Panc1 (cell line): ENCODE measurements around the gene PDE4B. TPM values are rescaled to one million over a fixed set of nuclear protein-coding genes. Genes with fewer than 3 reads are reported as not detected.

Experiments used
- ATAC-seq: fragments of 200-7000 bp; cut with Tn5 transposase; 2 replicates; pipeline ENCODE4 v1.9.1; 2020; ENCODE audit warnings: mild to moderate bottlenecking, moderate library complexity
- BruUV-seq: library from RNA; stranded (reverse); fragments of 400-500 nt; replicated peaks from 2 replicates; lab custom pipeline; 2021; lab: Mats Ljungman, UMichigan
- CTCF ChIA-PET: fragments of 300-600 bp; sonication (Branson Sonifier 250); formaldehyde crosslinking; loops from one replicate; lab custom pipeline; 2022; ENCODE audit warnings: antibody characterized with exemption; lab: Charles Lee
- POLR2A ChIA-PET: fragments of 300-600 bp; sonication (Branson Sonifier 250); formaldehyde crosslinking; loops from one replicate; lab custom pipeline; 2022; ENCODE audit warnings: antibody characterized with exemption; lab: Charles Lee
- DNase-seq: peaks from one replicate; pipeline ENCODE4 v3.0.0-alpha.2; 2010; ENCODE audit warnings: low read depth, low spot score
- H3K27ac ChIP-seq: 2 replicates; pipeline ENCODE4 v1.5.1; 2011; ENCODE audit warnings: mild to moderate bottlenecking, low read length, inconsistent platforms
- H3K27me3 ChIP-seq: fragments of 200-500 bp; sonication (Bioruptor generic); 2 replicates; pipeline ENCODE4 v1.6.0; 2014; ENCODE audit warnings: low read length, inconsistent platforms; ENCODE audit not compliant: control insufficient read depth, insufficient read depth
- H3K36me3 ChIP-seq: fragments of 200-500 bp; sonication (Bioruptor generic); 2 replicates; pipeline ENCODE4 v1.5.1; 2014; ENCODE audit warnings: inconsistent platforms, mild to moderate bottlenecking, low read length, moderate library complexity; ENCODE audit not compliant: control insufficient read depth, insufficient read depth
- H3K4me1 ChIP-seq: 2 replicates; pipeline ENCODE4 v1.5.1; 2011; ENCODE audit warnings: inconsistent platforms, mild to moderate bottlenecking, low read length, moderate library complexity; ENCODE audit not compliant: control insufficient read depth, insufficient read depth
- H3K4me3 ChIP-seq, 2 experiments: 2 replicates each; pipeline ENCODE4 v1.5.1; 2011 to 2012; ENCODE audit warnings: low read depth in 2 of 2, low read length in 2 of 2, mild to moderate bottlenecking in 2 of 2, inconsistent platforms in 1 of 2, moderate library complexity in 1 of 2
- H3K9me3 ChIP-seq: fragments of 200-500 bp; sonication (Bioruptor generic); 2 replicates; pipeline ENCODE4 v1.5.1; 2014; ENCODE audit warnings: low read depth, mild to moderate bottlenecking, inconsistent platforms, low read length, moderate library complexity; ENCODE audit not compliant: control insufficient read depth, insufficient read depth
- CTCF ChIP-seq: fragments of 450-650 bp; IDR thresholded peaks from 2 replicates; pipeline ENCODE4 v1.5.1; 2017; ENCODE audit warnings: mild to moderate bottlenecking
- POLR2AphosphoS5 ChIP-seq: IDR thresholded peaks from 2 replicates; pipeline ENCODE4 v1.6.1; 2012; ENCODE audit warnings: mild to moderate bottlenecking, low read depth, low read length, moderate library complexity
- SIN3A ChIP-seq: IDR thresholded peaks from 2 replicates; pipeline ENCODE4 v1.6.1; 2012; ENCODE audit warnings: low read depth, mild to moderate bottlenecking, low read length, moderate library complexity, borderline replicate concordance; ENCODE audit not compliant: insufficient read depth
- TCF7L2 ChIP-seq: IDR thresholded peaks from 2 replicates; pipeline ENCODE4 v1.6.1; 2011; ENCODE audit warnings: mild to moderate bottlenecking, low read depth, low read length, inconsistent platforms
- in situ Hi-C: cut with HindIII; loops from 2 replicates; pipeline ENCODE4 v1.10.0; 2016; ENCODE audit warnings: low sequenced_read_pairs, low pct_unique_long_range_greater_than_20kb
- intact Hi-C: fragments of 100-400 bp; cut with micrococcal nuclease; formaldehyde crosslinking; loops from one replicate; pipeline ENCODE4 v1.10.0; 2022; ENCODE audit not compliant: unreplicated experiment
- total RNA-seq: library from RNA; stranded (reverse); gene quantifications from one replicate; pipeline ENCODE4 v1.2.1, GENCODE V29; 2021; ENCODE audit not compliant: unreplicated experiment
- TF ChIP-seq, protein P1 (sequence below), 2 experiments: IDR thresholded peaks; 2 replicates each; pipeline ENCODE4 v1.6.1; 2011 to 2012; ENCODE audit warnings: low read depth in 2 of 2, control low read depth in 1 of 2, low read length in 1 of 2, mild to moderate bottlenecking in 1 of 2, moderate library complexity in 1 of 2; ENCODE audit not compliant: insufficient read depth in 1 of 2

The PDE4B gene
- total RNA-seq, 1 experiment from 2014 or later = 0.26 TPM

- H3K9me3 ChIP-seq = no peaks in the 10 kb centered on the region
- ATAC-seq = no peak
- H3K36me3 ChIP-seq = no peaks in the 10 kb centered on the region
- no peaks in the 10 kb centered on the region for H3K4me1 ChIP-seq
- POLR2A ChIA-PET = no interaction called here
- no peaks in the 10 kb centered on the region for H3K27me3 ChIP-seq
- H3K27ac ChIP-seq = no peak overlapping the region
- DNase-seq = no peak
- TF ChIP-seq POLR2AphosphoS5 (no peak), SIN3A (no peak), CTCF (no peak), TCF7L2 (no peak)
- TF ChIP-seq, protein P1, sequence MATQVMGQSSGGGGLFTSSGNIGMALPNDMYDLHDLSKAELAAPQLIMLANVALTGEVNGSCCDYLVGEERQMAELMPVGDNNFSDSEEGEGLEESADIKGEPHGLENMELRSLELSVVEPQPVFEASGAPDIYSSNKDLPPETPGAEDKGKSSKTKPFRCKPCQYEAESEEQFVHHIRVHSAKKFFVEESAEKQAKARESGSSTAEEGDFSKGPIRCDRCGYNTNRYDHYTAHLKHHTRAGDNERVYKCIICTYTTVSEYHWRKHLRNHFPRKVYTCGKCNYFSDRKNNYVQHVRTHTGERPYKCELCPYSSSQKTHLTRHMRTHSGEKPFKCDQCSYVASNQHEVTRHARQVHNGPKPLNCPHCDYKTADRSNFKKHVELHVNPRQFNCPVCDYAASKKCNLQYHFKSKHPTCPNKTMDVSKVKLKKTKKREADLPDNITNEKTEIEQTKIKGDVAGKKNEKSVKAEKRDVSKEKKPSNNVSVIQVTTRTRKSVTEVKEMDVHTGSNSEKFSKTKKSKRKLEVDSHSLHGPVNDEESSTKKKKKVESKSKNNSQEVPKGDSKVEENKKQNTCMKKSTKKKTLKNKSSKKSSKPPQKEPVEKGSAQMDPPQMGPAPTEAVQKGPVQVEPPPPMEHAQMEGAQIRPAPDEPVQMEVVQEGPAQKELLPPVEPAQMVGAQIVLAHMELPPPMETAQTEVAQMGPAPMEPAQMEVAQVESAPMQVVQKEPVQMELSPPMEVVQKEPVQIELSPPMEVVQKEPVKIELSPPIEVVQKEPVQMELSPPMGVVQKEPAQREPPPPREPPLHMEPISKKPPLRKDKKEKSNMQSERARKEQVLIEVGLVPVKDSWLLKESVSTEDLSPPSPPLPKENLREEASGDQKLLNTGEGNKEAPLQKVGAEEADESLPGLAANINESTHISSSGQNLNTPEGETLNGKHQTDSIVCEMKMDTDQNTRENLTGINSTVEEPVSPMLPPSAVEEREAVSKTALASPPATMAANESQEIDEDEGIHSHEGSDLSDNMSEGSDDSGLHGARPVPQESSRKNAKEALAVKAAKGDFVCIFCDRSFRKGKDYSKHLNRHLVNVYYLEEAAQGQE (IDR thresholded peaks at IDR 0.05; ENCODE audit: insufficient read depth in 1 of 2, low read depth in 2 of 2, low read length in 1 of 2) = no peak
- BruUV-seq = no TSS peak
- CTCF ChIA-PET = no interaction called here
- in situ Hi-C loops = no loop called here
- no peak overlapping the region for H3K4me3 ChIP-seq
- intact Hi-C loops = no loop called here
Measured at GRCh38 chr1:66046415-66046814, 253.7 kb downstream of the PDE4B start.

GRCh38 chr1:66048011-66048410 is 255.3 kb downstream of the PDE4B start:
- in situ Hi-C loops (no loop called here), intact Hi-C loops (no loop called here)
- ChIA-PET POLR2A (no interaction called here), CTCF (no interaction called here)
- no peaks in the 10 kb centered on the region for H3K4me1 ChIP-seq
- no peaks in the 10 kb centered on the region for H3K9me3 ChIP-seq
- BruUV-seq = no TSS peak
- no peak for DNase-seq
- H3K36me3 ChIP-seq = no peaks in the 10 kb centered on the region
- no peak overlapping the region for H3K4me3 ChIP-seq
- H3K27me3 ChIP-seq = no peaks in the 10 kb centered on the region
- no peak for TF ChIP-seq POLR2AphosphoS5
- no peak for TF ChIP-seq TCF7L2
- no peak for TF ChIP-seq SIN3A
- no peak for TF ChIP-seq CTCF
- TF ChIP-seq, protein P1 (IDR thresholded peaks at IDR 0.05; ENCODE audit: insufficient read depth in 1 of 2, low read depth in 2 of 2, low read length in 1 of 2) = no peak
- no peak overlapping the region for H3K27ac ChIP-seq
- ATAC-seq = no peak
